SK-N-SH (cell line): ENCODE measurements around the gene MYH10. TPM values are rescaled to one million over a fixed set of nuclear protein-coding genes. Genes with fewer than 3 reads are reported as not detected.

Source experiments
- CTCF ChIA-PET: fragments of 300-600, 350-600 bp; formaldehyde crosslinking; extraction: SDS; loops from one replicate; lab custom pipeline; 2021; lab: Yijun Ruan, JAX
- POLR2A ChIA-PET: fragments of 350-600 bp; sonication (Branson Sonifier 250); formaldehyde crosslinking; extraction: SDS; loops from one replicate; lab custom pipeline; 2020; ENCODE audit warnings: antibody characterized with exemption, inconsistent platforms; lab: Yijun Ruan, JAX
- DNase-seq: peaks from one replicate; pipeline ENCODE4 v3.0.0; 2012
- H2AFZ ChIP-seq: fragments of 200-600 bp; sonication (generic); 2 replicates; pipeline ENCODE4 v1.8.1; 2016; ENCODE audit warnings: antibody characterized with exemption, mild to moderate bottlenecking, low read depth
- H3F3A ChIP-seq: fragments of 200-600 bp; sonication (generic); replicated peaks from 2 replicates; pipeline ENCODE3; 2016; ENCODE audit warnings: antibody characterized with exemption, mild to moderate bottlenecking; ENCODE audit not compliant: insufficient read depth
- H3K27ac ChIP-seq, 2 experiments: fragments of 200-500 bp in 1 of 2; fragments of 200-600 bp in 1 of 2; sonication (Bioruptor generic) in 1 of 2; sonication (generic), shearing (Covaris generic) in 1 of 2; 2 replicates each; pipeline versions ENCODE4 v1.5.1 to v1.6.1; 2014 to 2016; ENCODE audit warnings: low read depth in 2 of 2, inconsistent platforms in 1 of 2, low read length in 1 of 2, mild to moderate bottlenecking in 1 of 2, mixed read lengths in 1 of 2
- H3K27me3 ChIP-seq: fragments of 200-600 bp; sonication (generic), shearing (Covaris generic); 2 replicates; pipeline ENCODE4 v1.6.1; 2016; ENCODE audit warnings: mixed run types; ENCODE audit not compliant: insufficient read depth
- H3K36me3 ChIP-seq, 2 experiments: fragments of 200-500 bp in 1 of 2; fragments of 200-600 bp in 1 of 2; sonication (Bioruptor generic) in 1 of 2; sonication (generic) in 1 of 2; replicated peaks in 1 of 2; 2 replicates each; pipeline versions ENCODE3 to v1.5.1; 2014 to 2016; ENCODE audit warnings: low read length in 1 of 2, mild to moderate bottlenecking in 1 of 2; ENCODE audit not compliant: insufficient read depth in 2 of 2, control insufficient read depth in 1 of 2
- H3K4me1 ChIP-seq, 2 experiments: fragments of 200-500 bp in 1 of 2; fragments of 200-600 bp in 1 of 2; sonication (Bioruptor generic) in 1 of 2; sonication (generic), shearing (Covaris generic) in 1 of 2; 2 replicates each; pipeline versions ENCODE4 v1.5.1 to v1.6.1; 2014 to 2016; ENCODE audit warnings: low read depth in 1 of 2, low read length in 1 of 2, mixed run types in 1 of 2; ENCODE audit not compliant: insufficient read depth in 2 of 2, control insufficient read depth in 1 of 2
- H3K4me2 ChIP-seq: fragments of 200-600 bp; sonication (generic), shearing (Covaris generic); 2 replicates; pipeline ENCODE4 v1.6.1; 2017; ENCODE audit warnings: mixed run types
- H3K4me3 ChIP-seq, 2 experiments: fragments of 200-500 bp in 1 of 2; fragments of 200-600 bp in 1 of 2; sonication (Bioruptor generic) in 1 of 2; sonication (generic), shearing (Covaris generic) in 1 of 2; 2 replicates each; pipeline versions ENCODE4 v1.5.1 to v1.8.1; 2014 to 2016; ENCODE audit warnings: low read depth in 2 of 2, inconsistent platforms in 1 of 2, low read length in 1 of 2, mild to moderate bottlenecking in 1 of 2, mixed read lengths in 1 of 2, moderate library complexity in 1 of 2
- H3K79me2 ChIP-seq: fragments of 200-600 bp; sonication (generic); 2 replicates; pipeline ENCODE4 v1.8.1; 2017; ENCODE audit warnings: mild to moderate bottlenecking; ENCODE audit not compliant: insufficient read depth
- H3K9ac ChIP-seq: fragments of 200-600 bp; sonication (generic); 2 replicates; pipeline ENCODE4 v1.6.1; 2017; ENCODE audit warnings: mixed run types
- H3K9me2 ChIP-seq: fragments of 200-600 bp; sonication (generic); 2 replicates; pipeline ENCODE4 v1.6.1; 2017; ENCODE audit warnings: mixed run types
- H3K9me3 ChIP-seq: fragments of 200-600 bp; sonication (generic); 2 replicates; pipeline ENCODE4 v1.6.1; 2017; ENCODE audit warnings: mixed run types, mild to moderate bottlenecking, moderate library complexity
- H4K20me1 ChIP-seq: fragments of 200-600 bp; sonication (generic); 2 replicates; pipeline ENCODE4 v1.6.1; 2017; ENCODE audit warnings: mild to moderate bottlenecking, mixed run types; ENCODE audit not compliant: insufficient read depth
- CHD2 ChIP-seq: fragments of 150-350 bp; IDR thresholded peaks from 2 replicates; pipeline ENCODE4 v1.6.1; 2018; ENCODE audit warnings: low read length; ENCODE audit not compliant: partially characterized antibody
- CTCF ChIP-seq: fragments of 200-600 bp; sonication (generic); IDR thresholded peaks from 2 replicates; pipeline ENCODE4 v1.6.1; 2017; ENCODE audit warnings: antibody characterized with exemption, mild to moderate bottlenecking, moderate library complexity
- ELF1 ChIP-seq: IDR thresholded peaks from 2 replicates; pipeline ENCODE4 v1.4.0; 2012
- EP300 ChIP-seq, 2 experiments: IDR thresholded peaks; 2 replicates each; pipeline versions ENCODE4 v1.4.0 to v1.6.1; 2012; ENCODE audit warnings: borderline replicate concordance in 1 of 2, low read depth in 1 of 2, low read length in 1 of 2
- FOSL2 ChIP-seq: IDR thresholded peaks from 2 replicates; pipeline ENCODE4 v1.4.0; 2012; ENCODE audit warnings: low read depth, mild to moderate bottlenecking, moderate library complexity, borderline replicate concordance
- FOXJ3 ChIP-seq: sonication (generic); formaldehyde crosslinking; IDR thresholded peaks from 2 replicates; pipeline ENCODE4 v1.5.1; 2020; ENCODE audit warnings: mild to moderate bottlenecking, missing genetic modification reagents
- FOXM1 ChIP-seq: IDR thresholded peaks from 2 replicates; pipeline ENCODE4 v1.4.0; 2012; ENCODE audit warnings: low read depth, mild to moderate bottlenecking
- GABPA ChIP-seq: IDR thresholded peaks from 2 replicates; pipeline ENCODE4 v1.4.0; 2012; ENCODE audit warnings: low read depth, mild to moderate bottlenecking
- GATA2 ChIP-seq: sonication (generic); formaldehyde crosslinking; IDR thresholded peaks from 2 replicates; pipeline ENCODE4 v1.5.0; 2020; ENCODE audit warnings: mild to moderate bottlenecking, missing genetic modification reagents
- IRF3 ChIP-seq: fragments of 150-350 bp; IDR thresholded peaks from 2 replicates; pipeline ENCODE4 v1.6.1; 2016; ENCODE audit warnings: mild to moderate bottlenecking, low read depth, low read length
- POLR2AphosphoS5 ChIP-seq: IDR thresholded peaks from 2 replicates; pipeline ENCODE4 v1.6.1; 2012; ENCODE audit warnings: low read depth, low read length
- RAD21 ChIP-seq: IDR thresholded peaks from 2 replicates; pipeline ENCODE4 v1.6.1; 2012; ENCODE audit warnings: mild to moderate bottlenecking, low read length
- REST ChIP-seq: IDR thresholded peaks from 2 replicates; pipeline ENCODE4 v1.6.1; 2012; ENCODE audit warnings: mild to moderate bottlenecking, low read depth, low read length, moderate library complexity
- RXRA ChIP-seq: IDR thresholded peaks from 2 replicates; pipeline ENCODE4 v1.4.0; 2012; ENCODE audit warnings: low read depth, mild to moderate bottlenecking, borderline replicate concordance
- TAF1 ChIP-seq: IDR thresholded peaks from 2 replicates; pipeline ENCODE4 v1.6.1; 2012; ENCODE audit warnings: low read depth, mild to moderate bottlenecking, low read length, moderate library complexity, borderline replicate concordance
- TEAD4 ChIP-seq: IDR thresholded peaks from 2 replicates; pipeline ENCODE4 v1.4.0; 2012; ENCODE audit warnings: mild to moderate bottlenecking, borderline replicate concordance; ENCODE audit not compliant: insufficient read depth
- WGBS: methylation state at CpG from one replicate; pipeline ENCODE4 v1.1.6; 2017; ENCODE audit warnings: low lambda C conversion rate; 5-methylcytosine and 5-hydroxymethylcytosine counted together
- polyA plus RNA-seq, 3 experiments: library from polyadenylated mRNA; depleted of rRNA; stranded (reverse); fragments of >200 nt; gene quantifications; 2 replicates each; pipeline ENCODE4 v1.2.3, GENCODE V29; 2012
- TF ChIP-seq, protein P1 (sequence below): fragments of 150-350 bp; IDR thresholded peaks from 2 replicates; pipeline ENCODE4 v1.6.1; 2017; ENCODE audit warnings: antibody characterized with exemption, low read length, low read depth, borderline replicate concordance

Gene MYH10
- polyA plus RNA-seq, 1 of the 3 experiments (the other 2 are of a cell fraction): 64.2 TPM

DNA sequence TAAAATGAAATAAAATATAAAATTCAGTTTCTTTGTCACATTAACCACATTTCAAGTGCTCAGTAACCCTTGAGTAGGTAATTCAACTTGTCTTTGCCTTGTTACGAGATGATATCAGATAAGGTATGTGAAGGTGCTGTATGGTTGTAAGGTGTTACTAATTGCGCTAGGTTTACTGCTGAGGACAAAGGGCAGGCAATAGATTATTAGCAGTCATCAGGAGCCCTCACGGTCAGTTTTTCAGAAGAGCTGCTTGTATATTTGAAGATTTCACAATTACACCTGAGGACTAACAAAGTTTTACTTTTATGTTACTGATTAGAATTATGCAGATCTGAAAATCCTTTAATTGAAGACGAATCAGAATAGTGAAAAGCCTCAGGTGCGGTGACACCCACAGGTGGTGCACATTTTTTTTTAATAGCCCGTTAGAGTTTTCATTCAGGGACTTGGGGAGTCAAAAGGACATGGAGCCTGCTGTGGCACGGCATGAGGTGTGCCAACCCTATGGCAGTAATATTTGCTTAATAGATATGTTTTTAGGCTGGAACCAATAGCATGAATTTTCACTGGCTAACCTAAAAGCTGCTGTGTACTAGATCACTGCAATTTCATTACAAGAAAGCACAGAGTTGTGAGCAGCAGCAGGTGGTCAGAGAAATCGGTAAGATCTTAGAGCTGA, 178.5 kb downstream of the MYH10 start:
- Histone ChIP-seq H3K9me3 (no peaks in the 10 kb centered on the region), H3K79me2 (peaks cover 67% of the 10 kb centered on the region), H3K9me2 (0 out of 2 replicates have a peak, but pooled peaks cover 3% of the 10 kb centered on the region), H3K4me2 (no peak overlapping the region), H3K4me3 (no peak overlapping the region)
- DNase-seq: no peak
- CTCF ChIA-PET: interaction anchor here (0.6 to 1.5 kb wide), 2 partner anchors 42 to 90 kb away, joined by 3 to 4 read pairs; no protein-coding TSS in a partner anchor
- no peak for TF ChIP-seq FOSL2
- no peak for TF ChIP-seq TEAD4
- TF ChIP-seq GABPA: no peak
- no peak for TF ChIP-seq RAD21
- no peak for TF ChIP-seq FOXJ3
- TF ChIP-seq FOXM1: no peak
- TF ChIP-seq REST: no peak
- no peak for TF ChIP-seq RXRA
- TF ChIP-seq CHD2: no peak
- TF ChIP-seq EP300 (IDR thresholded peaks at IDR 0.05; ENCODE audit: borderline replicate concordance in 1 of 2, low read depth in 1 of 2, low read length in 1 of 2): no peak
- TF ChIP-seq CTCF: no peak
- no peak for TF ChIP-seq GATA2 (CRISPR knock-in tag)
- no peak for TF ChIP-seq IRF3
- TF ChIP-seq TAF1: no peak
- TF ChIP-seq, protein P1, sequence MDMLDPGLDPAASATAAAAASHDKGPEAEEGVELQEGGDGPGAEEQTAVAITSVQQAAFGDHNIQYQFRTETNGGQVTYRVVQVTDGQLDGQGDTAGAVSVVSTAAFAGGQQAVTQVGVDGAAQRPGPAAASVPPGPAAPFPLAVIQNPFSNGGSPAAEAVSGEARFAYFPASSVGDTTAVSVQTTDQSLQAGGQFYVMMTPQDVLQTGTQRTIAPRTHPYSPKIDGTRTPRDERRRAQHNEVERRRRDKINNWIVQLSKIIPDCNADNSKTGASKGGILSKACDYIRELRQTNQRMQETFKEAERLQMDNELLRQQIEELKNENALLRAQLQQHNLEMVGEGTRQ: no peak
- TF ChIP-seq ELF1: no peak
- TF ChIP-seq POLR2AphosphoS5: no peak
- TF ChIP-seq, all 33 proteins: peak for 0
- H3F3A ChIP-seq: peaks cover 17% of the 10 kb centered on the region
- H3K27ac ChIP-seq: no peak overlapping the region
- no peaks in the 10 kb centered on the region for H3K27me3 ChIP-seq
- POLR2A ChIA-PET: no interaction called here
- peaks cover 2% of the 10 kb centered on the region; the same call in 1 of the 2 replicates for H4K20me1 ChIP-seq
- 94% methylated on average over 8 of the region's 8 CpGs for WGBS
- H3K9ac ChIP-seq: no peak overlapping the region
- no peak overlapping the region for H2AFZ ChIP-seq
- H3K4me1 ChIP-seq: no peaks in the 10 kb centered on the region
- H3K36me3 ChIP-seq: peaks cover 78 to 88% of the 10 kb centered on the region in 2 experiments
